ENCODE results near the gene CELF2. TPM values are rescaled to one million over a fixed set of nuclear protein-coding genes. Genes with fewer than 3 reads are reported as not detected.

CELF2 gene
- total RNA-seq, 2 donors from 2014 or later, result 30.2 to 34.4 TPM

DNA sequence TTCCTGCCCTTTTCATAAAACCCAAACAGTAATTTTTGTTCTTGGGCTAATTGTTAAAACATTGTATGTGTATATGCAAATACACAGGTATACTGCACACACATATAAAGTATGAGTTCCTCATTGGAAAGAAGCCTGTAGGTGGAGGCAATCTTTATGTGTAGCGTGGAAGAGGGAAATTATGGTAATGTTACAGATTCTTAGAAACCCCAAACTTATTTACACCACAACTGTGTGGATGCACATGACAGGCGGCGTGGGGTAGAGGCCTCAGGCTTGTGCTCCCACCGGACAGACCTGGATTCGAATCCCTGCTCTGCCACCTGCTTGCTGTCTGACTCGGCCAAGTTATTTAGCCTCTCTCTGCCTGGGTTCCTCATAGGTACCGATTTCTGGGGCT lies 223.0 kb downstream of the CELF2 start:
- no peak for DNase-seq
- Histone ChIP-seq H3K4me1 (no peaks in the 10 kb centered on the region), H3K27me3 (no peaks in the 10 kb centered on the region), H3K27ac (no peak overlapping the region), H3K9me3 (no peaks in the 10 kb centered on the region), H3K4me3 (no peak overlapping the region), H3K9ac (ENCODE audit: low read depth in 2 of 2, low read length in 2 of 2) (no peak overlapping the region), H3K36me3 (no peaks in the 10 kb centered on the region)
- no peak for TF ChIP-seq CTCF (IDR thresholded peaks at IDR 0.05)
- intact Hi-C loops (cut with DNase I), result no loop called here

DNA sequence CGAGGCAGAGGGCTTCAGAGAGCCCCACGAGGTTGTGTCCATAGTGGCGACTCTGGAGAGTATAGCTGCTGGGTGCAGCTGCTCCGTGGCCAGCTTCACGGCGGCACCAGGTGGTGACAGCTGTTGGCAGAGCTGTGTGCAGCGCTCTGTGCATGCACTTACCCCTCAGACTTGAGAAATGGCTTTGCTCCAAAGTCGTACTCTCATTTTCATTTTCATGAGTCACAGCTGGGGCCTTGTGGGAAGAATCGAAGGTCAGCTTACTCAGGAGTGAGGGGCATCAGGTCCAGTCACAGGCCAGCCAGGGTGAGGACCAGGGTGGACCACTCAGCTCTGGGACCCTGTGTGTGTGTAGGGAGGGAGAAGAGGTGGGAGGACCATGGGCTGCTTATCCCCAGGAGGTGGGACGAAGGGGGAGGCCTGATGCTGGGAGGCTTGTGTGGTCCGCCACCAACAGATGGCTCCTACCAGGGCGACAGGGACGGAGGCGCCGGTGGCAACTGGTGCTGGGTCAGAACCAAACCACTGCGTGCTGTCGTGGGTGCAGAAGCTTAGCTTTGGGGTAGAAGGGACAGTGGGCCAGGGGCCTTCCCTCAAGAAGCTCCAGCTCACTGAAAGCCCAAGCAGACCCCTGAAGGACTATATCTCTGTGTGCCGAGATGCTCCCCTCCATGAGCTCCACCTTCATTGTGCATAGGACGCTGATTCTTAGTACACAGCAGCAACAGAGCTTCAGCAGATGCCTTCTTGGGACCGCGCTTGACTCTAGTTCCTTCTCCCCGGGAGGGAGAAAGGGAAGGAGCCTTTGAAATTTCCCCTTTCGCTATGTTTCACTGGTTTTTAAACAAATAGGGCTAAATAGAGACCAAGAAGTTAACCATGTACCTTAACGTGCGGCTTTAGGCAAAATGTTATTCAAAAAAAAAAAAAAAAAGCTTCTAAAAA lies 225.0 kb downstream of the CELF2 start:
- intact Hi-C loops (cut with DNase I), result no loop called here
- no peak for TF ChIP-seq CTCF (IDR thresholded peaks at IDR 0.05)
- H3K9me3 ChIP-seq, result no peaks in the 10 kb centered on the region
- no peak overlapping the region for H3K9ac ChIP-seq (ENCODE audit: low read depth in 2 of 2, low read length in 2 of 2)
- H3K4me1 ChIP-seq, result no peaks in the 10 kb centered on the region
- DNase-seq, result peak; percentile 36
- H3K27me3 ChIP-seq, result no peaks in the 10 kb centered on the region
- H3K36me3 ChIP-seq, result no peaks in the 10 kb centered on the region
- peak overlapping the region; percentile 20 for H3K27ac ChIP-seq
- H3K4me3 ChIP-seq, result no peak overlapping the region

GRCh38 chr10:11243425-11244222 lies 226.0 kb downstream of the CELF2 start:
- H3K27ac ChIP-seq, result no peak overlapping the region
- intact Hi-C loops (cut with DNase I), result no loop called here
- TF ChIP-seq CTCF (IDR thresholded peaks at IDR 0.05), result no peak

DNA sequence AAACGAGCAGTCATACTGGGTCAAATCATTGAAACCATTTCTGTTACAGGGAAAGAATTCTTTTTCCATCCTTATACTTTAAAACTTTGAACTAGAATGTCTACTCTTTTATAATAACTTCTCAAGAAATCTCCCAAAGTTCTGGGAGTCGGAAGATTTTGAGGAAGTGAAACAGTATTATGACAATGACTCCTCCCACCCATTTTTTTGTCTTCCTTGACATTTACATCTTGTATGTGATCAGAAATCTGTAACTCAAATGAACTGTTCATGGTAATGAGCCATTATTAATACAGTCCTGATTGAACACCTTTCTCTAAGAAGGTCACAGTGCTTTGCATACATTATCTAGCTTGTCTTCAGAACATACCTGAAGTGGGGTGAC lies 227.4 kb downstream of the CELF2 start:
- Histone ChIP-seq H3K4me3 (no peak overlapping the region), H3K9me3 (no peaks in the 10 kb centered on the region), H3K27ac (no peak overlapping the region), H3K36me3 (no peaks in the 10 kb centered on the region), H3K9ac (ENCODE audit: low read depth in 2 of 2, low read length in 2 of 2) (no peak overlapping the region), H3K4me1 (no peaks in the 10 kb centered on the region), H3K27me3 (no peaks in the 10 kb centered on the region)
- DNase-seq, result no peak
- intact Hi-C loops (cut with DNase I), result no loop called here
- TF ChIP-seq CTCF (IDR thresholded peaks at IDR 0.05), result no peak

More at GRCh38 chr10:11243425-11244222, 226.0 kb downstream of the CELF2 start:
- Histone ChIP-seq H3K9ac (ENCODE audit: low read depth in 2 of 2, low read length in 2 of 2) (no peak overlapping the region), H3K36me3 (no peaks in the 10 kb centered on the region), H3K27me3 (no peaks in the 10 kb centered on the region), H3K9me3 (no peaks in the 10 kb centered on the region), H3K4me3 (no peak overlapping the region), H3K4me1 (no peaks in the 10 kb centered on the region)
- no peak for DNase-seq

- H3K36me3 ChIP-seq, result no peaks in the 10 kb centered on the region
- intact Hi-C loops (cut with DNase I), result no loop called here
- TF ChIP-seq CTCF (IDR thresholded peaks at IDR 0.05), result no peak
- H3K9ac ChIP-seq (ENCODE audit: low read depth in 2 of 2, low read length in 2 of 2), result no peak overlapping the region
- no peak overlapping the region for H3K27ac ChIP-seq
- H3K27me3 ChIP-seq, result no peaks in the 10 kb centered on the region
- DNase-seq, result no peak
- no peaks in the 10 kb centered on the region for H3K9me3 ChIP-seq
- H3K4me1 ChIP-seq, result no peaks in the 10 kb centered on the region
- H3K4me3 ChIP-seq, result no peak overlapping the region
Measured at GRCh38 chr10:11245510-11245909, 227.8 kb downstream of the CELF2 start.

All from colonic mucosa (tissue), 4 donors.